Measurements from ENCODE around the gene KAT6B.
A peak's percentile ranks its signal among the peaks of the same experiment; 100 is the strongest.

The KAT6B gene

GRCh38 chr10:74877898-74878297 lies 51.5 kb downstream of the KAT6B start:
- no peak overlapping the region for H3K4me3 ChIP-seq (ENCODE audit: low read depth, low read length)
- ChIA-PET POLR2A (no interaction called here), CTCF (no interaction called here)
- no peak for TF ChIP-seq CTCF (IDR thresholded peaks at IDR 0.05; ENCODE audit: insufficient read depth, low read length, missing control alignments)
- no peak for DNase-seq (ENCODE audit: low read depth, low spot score)

GRCh38 chr10:74880041-74880440 lies 53.6 kb downstream of the KAT6B start:
- no peak for TF ChIP-seq CTCF (IDR thresholded peaks at IDR 0.05; ENCODE audit: insufficient read depth, low read length, missing control alignments)
- no peak overlapping the region for H3K4me3 ChIP-seq (ENCODE audit: low read depth, low read length)
- POLR2A ChIA-PET, result interaction anchor here (0.5 kb wide), 1 partner anchor 638 kb away, joined by 3 read pairs; no protein-coding TSS in a partner anchor
- CTCF ChIA-PET, result interaction anchor here (0.7 kb wide), 1 partner anchor 294 kb away, joined by 4 read pairs; no protein-coding TSS in a partner anchor
- DNase-seq (ENCODE audit: low read depth, low spot score), result peak; percentile 50

- ChIA-PET POLR2A (no interaction called here), CTCF (no interaction called here)
- DNase-seq (ENCODE audit: low read depth, low spot score), result no peak
- no peak for TF ChIP-seq CTCF (IDR thresholded peaks at IDR 0.05; ENCODE audit: insufficient read depth, low read length, missing control alignments)
- no peak overlapping the region for H3K4me3 ChIP-seq (ENCODE audit: low read depth, low read length)
Observed at GRCh38 chr10:74881253-74881884, 55.0 kb downstream of the KAT6B start.

- H3K4me3 ChIP-seq (ENCODE audit: low read depth, low read length), result no peak overlapping the region
Observed at GRCh38 chr10:74882427-74882826, 56.0 kb downstream of the KAT6B start.

GRCh38 chr10:74882831-74883230 lies 56.4 kb downstream of the KAT6B start:
- DNase-seq (ENCODE audit: low read depth, low spot score), result no peak
- no peak overlapping the region for H3K4me3 ChIP-seq (ENCODE audit: low read depth, low read length)
- no peak for TF ChIP-seq CTCF (IDR thresholded peaks at IDR 0.05; ENCODE audit: insufficient read depth, low read length, missing control alignments)
- ChIA-PET CTCF (no interaction called here), POLR2A (no interaction called here)

More at GRCh38 chr10:74882427-74882826, 56.0 kb downstream of the KAT6B start:
- CTCF ChIA-PET, result no interaction called here
- no peak for TF ChIP-seq CTCF (IDR thresholded peaks at IDR 0.05; ENCODE audit: insufficient read depth, low read length, missing control alignments)
- no peak for DNase-seq (ENCODE audit: low read depth, low spot score)
- POLR2A ChIA-PET, result no interaction called here

- no peak for TF ChIP-seq CTCF (IDR thresholded peaks at IDR 0.05; ENCODE audit: insufficient read depth, low read length, missing control alignments)
- CTCF ChIA-PET, result interaction anchor here (0.6 kb wide), 1 partner anchor 641 kb away, joined by 3 read pairs; no protein-coding TSS in a partner anchor
- no peak for DNase-seq (ENCODE audit: low read depth, low spot score)
- POLR2A ChIA-PET, result no interaction called here
- no peak overlapping the region for H3K4me3 ChIP-seq (ENCODE audit: low read depth, low read length)
Observed at GRCh38 chr10:74883428-74883827, 57.0 kb downstream of the KAT6B start.
